Neural cell (in vitro differentiated cells): ENCODE data around the gene FNBP1L. TPM values are rescaled to one million over a fixed set of nuclear protein-coding genes. Genes with fewer than 3 reads are reported as not detected.

Source experiments
- H2AFZ ChIP-seq: fragments of 200-600, 300-800 bp; sonication (generic), shearing (Covaris generic); 2 replicates; pipeline ENCODE4 v1.6.0; 2014; ENCODE audit warnings: low read depth, mild to moderate bottlenecking, antibody characterized with exemption, low read length, moderate library complexity
- H3F3A ChIP-seq: fragments of 200-600 bp; shearing (Covaris generic); 2 replicates; pipeline ENCODE4 v1.6.1; 2016; ENCODE audit warnings: mild to moderate bottlenecking, moderate library complexity, mixed read lengths, antibody characterized with exemption, low read length; ENCODE audit not compliant: insufficient read depth, poor library complexity, severe bottlenecking
- H3K27ac ChIP-seq: fragments of 200-600, 300-800 bp; sonication (generic), shearing (Covaris generic); 2 replicates; pipeline ENCODE4 v1.5.1; 2014; ENCODE audit warnings: mild to moderate bottlenecking, low read length, moderate library complexity
- H3K27me3 ChIP-seq: fragments of 300-800, 200-600 bp; sonication (generic), shearing (Covaris generic); 2 replicates; pipeline ENCODE4 v1.6.0; 2014; ENCODE audit warnings: mild to moderate bottlenecking, low read depth, low read length, moderate library complexity; ENCODE audit not compliant: insufficient read depth
- H3K36me3 ChIP-seq: fragments of 300-800, 200-600 bp; sonication (generic), shearing (Covaris generic); 2 replicates; pipeline ENCODE4 v1.5.1; 2014; ENCODE audit warnings: mild to moderate bottlenecking, antibody characterized with exemption, low read length, moderate library complexity; ENCODE audit not compliant: insufficient read depth
- H3K4me2 ChIP-seq: fragments of 300-800, 200-600 bp; sonication (generic), shearing (Covaris generic); 2 replicates; pipeline ENCODE4 v1.6.0; 2014; ENCODE audit warnings: mild to moderate bottlenecking, low read length
- H3K4me3 ChIP-seq: fragments of 300-800, 200-600 bp; sonication (generic), shearing (Covaris generic); 2 replicates; pipeline ENCODE4 v1.5.1; 2014; ENCODE audit warnings: mild to moderate bottlenecking, low read length, moderate library complexity
- H3K79me2 ChIP-seq: fragments of 200-600 bp; shearing (Covaris generic); replicated peaks from 2 replicates; pipeline ENCODE4 v1.6.0; 2014; ENCODE audit warnings: mild to moderate bottlenecking, low read length, moderate library complexity; ENCODE audit not compliant: insufficient read depth
- H3K9ac ChIP-seq: fragments of 300-800, 200-600 bp; sonication (generic), shearing (Covaris generic); 2 replicates; pipeline ENCODE4 v1.6.1; 2016; ENCODE audit warnings: mild to moderate bottlenecking, low read length, mixed read lengths
- H3K9me2 ChIP-seq: fragments of 200-600 bp; shearing (Covaris generic); 2 replicates; pipeline ENCODE4 v1.6.1; 2016; ENCODE audit warnings: mild to moderate bottlenecking, low read length, mixed read lengths; ENCODE audit not compliant: insufficient read depth
- H3K9me3 ChIP-seq: fragments of 200-600, 300-800 bp; sonication (generic), shearing (Covaris generic); 2 replicates; pipeline ENCODE4 v1.6.1; 2016; ENCODE audit warnings: mild to moderate bottlenecking, mixed run types, low read length, moderate library complexity, mixed read lengths
- H4K20me1 ChIP-seq: fragments of 200-600 bp; shearing (Covaris generic); 2 replicates; pipeline ENCODE4 v1.6.1; 2016; ENCODE audit warnings: mild to moderate bottlenecking, mixed run types; ENCODE audit not compliant: insufficient read depth
- CTCF ChIP-seq: fragments of 450-650 bp; IDR thresholded peaks from 2 replicates; pipeline ENCODE4 v1.5.1; 2014; ENCODE audit warnings: antibody characterized with exemption, mild to moderate bottlenecking, moderate library complexity; ENCODE audit not compliant: poor library complexity, severe bottlenecking
- EP300 ChIP-seq: fragments of 450-650 bp; conservative IDR thresholded peaks from 2 replicates; pipeline ENCODE4 v1.6.1; 2014; ENCODE audit warnings: antibody characterized with exemption, mild to moderate bottlenecking, moderate library complexity; ENCODE audit not compliant: poor library complexity, severe bottlenecking
- EZH2 ChIP-seq: fragments of 200-600, 300-800 bp; shearing (Covaris generic), sonication (generic); IDR thresholded peaks from 2 replicates; pipeline ENCODE4 v1.6.1; 2014; ENCODE audit warnings: antibody characterized with exemption, low read length, borderline replicate concordance, mild to moderate bottlenecking; ENCODE audit not compliant: insufficient read depth, poor library complexity, severe bottlenecking
- MXI1 ChIP-seq: fragments of 450-650 bp; conservative IDR thresholded peaks from 2 replicates; pipeline ENCODE4 v1.6.1; 2014; ENCODE audit warnings: antibody characterized with exemption, mild to moderate bottlenecking; ENCODE audit not compliant: poor library complexity, severe bottlenecking
- POLR2AphosphoS5 ChIP-seq: IDR thresholded peaks from 2 replicates; pipeline ENCODE4 v1.6.1; 2012
- RAD21 ChIP-seq: fragments of 450-650 bp; conservative IDR thresholded peaks from 2 replicates; pipeline ENCODE4 v1.6.1; 2014; ENCODE audit warnings: antibody characterized with exemption, mild to moderate bottlenecking, moderate library complexity
- REST ChIP-seq: IDR thresholded peaks from 2 replicates; pipeline ENCODE4 v1.6.1; 2012; ENCODE audit warnings: borderline replicate concordance
- SMC3 ChIP-seq: fragments of 450-650 bp; conservative IDR thresholded peaks from 2 replicates; pipeline ENCODE4 v1.6.1; 2014; ENCODE audit warnings: antibody characterized with exemption, mild to moderate bottlenecking, moderate library complexity; ENCODE audit not compliant: poor library complexity
- TAF1 ChIP-seq: IDR thresholded peaks from 2 replicates; pipeline ENCODE4 v1.6.1; 2012; ENCODE audit warnings: low read depth
- polyA plus RNA-seq: library from polyadenylated mRNA; depleted of rRNA; stranded (reverse); fragments of >200 nt; gene quantifications from 2 replicates; pipeline ENCODE4 v1.2.3, GENCODE V29; 2014

FNBP1L gene
- polyA plus RNA-seq, 1 donor from 2014 or later = 1,044 TPM

DNA sequence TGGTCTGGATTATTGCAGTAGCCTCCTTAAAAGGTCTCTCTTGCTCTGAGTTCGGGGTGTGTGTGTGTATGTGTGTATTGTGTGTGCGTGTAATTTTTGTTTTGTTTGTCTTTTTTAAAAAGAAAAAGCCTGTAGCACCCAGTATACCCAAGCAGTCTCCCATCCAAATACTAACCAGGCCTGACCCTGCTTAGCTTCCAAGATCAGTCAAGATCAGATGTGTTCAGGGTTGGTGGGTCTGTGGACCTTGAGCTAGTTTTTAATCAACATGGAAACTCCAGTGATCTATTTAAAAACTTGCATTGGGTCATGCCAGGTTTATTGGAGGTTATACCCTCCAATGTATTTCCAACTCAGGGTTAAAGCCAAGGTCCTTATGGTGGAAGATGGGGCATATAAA is 40.3 kb downstream of the FNBP1L start:
- no peak for TF ChIP-seq SMC3
- Histone ChIP-seq H3K79me2 (peaks cover 99% of the 10 kb centered on the region), H3F3A (no peaks in the 10 kb centered on the region), H3K4me2 (no peak overlapping the region), H3K4me3 (no peak overlapping the region), H3K27ac (no peak overlapping the region), H3K27me3 (no peaks in the 10 kb centered on the region), H4K20me1 (peaks cover 29% of the 10 kb centered on the region), H3K36me3 (no peaks in the 10 kb centered on the region), H3K9me2 (no peaks in the 10 kb centered on the region), H3K9me3 (no peaks in the 10 kb centered on the region), H2AFZ (no peak overlapping the region), H3K9ac (no peak overlapping the region)

DNA sequence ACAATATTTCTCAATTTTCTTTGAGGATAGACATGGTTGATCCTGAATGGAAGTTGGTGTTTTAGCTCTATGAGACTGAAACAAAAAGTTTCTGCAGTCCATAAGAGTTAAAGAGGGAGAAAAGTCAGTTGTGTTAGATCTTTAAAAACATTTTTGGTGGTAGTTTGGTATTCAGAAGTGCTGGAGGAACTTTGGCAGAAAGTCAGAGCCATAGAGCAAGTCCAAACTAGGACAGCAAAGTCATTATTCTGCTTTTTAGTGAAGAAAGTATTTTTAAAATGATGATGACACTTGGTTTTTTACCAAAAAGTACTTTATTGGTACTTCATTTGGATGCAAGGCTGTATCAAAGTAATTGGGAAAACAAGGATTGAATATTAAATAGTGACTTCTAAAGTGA is 41.8 kb downstream of the FNBP1L start:
- H4K20me1 ChIP-seq = peaks cover 36% of the 10 kb centered on the region
- H3F3A ChIP-seq = no peaks in the 10 kb centered on the region
- H3K9ac ChIP-seq = no peak overlapping the region
- H3K4me2 ChIP-seq = no peak overlapping the region
- H2AFZ ChIP-seq = no peak overlapping the region
- no peak overlapping the region for H3K4me3 ChIP-seq
- H3K9me2 ChIP-seq = no peaks in the 10 kb centered on the region
- no peak for TF ChIP-seq RAD21
- no peak for TF ChIP-seq SMC3
- no peak for TF ChIP-seq CTCF
- no peak for TF ChIP-seq POLR2AphosphoS5
- no peak for TF ChIP-seq EZH2
- no peak for TF ChIP-seq EP300
- TF ChIP-seq TAF1 = no peak
- no peak for TF ChIP-seq REST
- no peak for TF ChIP-seq MXI1
- no peaks in the 10 kb centered on the region for H3K36me3 ChIP-seq
- no peaks in the 10 kb centered on the region for H3K27me3 ChIP-seq
- no peaks in the 10 kb centered on the region for H3K9me3 ChIP-seq
- H3K79me2 ChIP-seq = peaks cover 100% of the 10 kb centered on the region
- no peak overlapping the region for H3K27ac ChIP-seq

DNA sequence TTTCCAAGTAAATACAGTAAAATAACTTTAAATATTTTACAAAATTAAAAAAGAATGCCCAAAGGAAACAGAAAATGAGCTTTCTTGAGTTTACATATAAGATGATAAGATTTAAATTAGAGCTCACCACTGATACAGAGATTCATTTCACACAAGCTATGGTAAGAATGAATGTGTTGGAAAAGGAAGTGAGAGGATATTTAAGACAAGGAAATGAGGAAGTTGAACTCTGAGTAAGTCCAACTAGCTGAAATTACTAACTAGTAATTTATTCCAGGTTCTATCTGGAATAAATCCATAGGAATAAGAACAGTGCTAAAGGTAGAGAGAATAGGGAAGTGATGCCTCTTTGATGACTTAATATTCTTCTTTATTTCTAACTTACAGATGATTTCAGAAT is 42.4 kb downstream of the FNBP1L start:
- Histone ChIP-seq H3K36me3 (no peaks in the 10 kb centered on the region), H3K9ac (no peak overlapping the region), H4K20me1 (peaks cover 34% of the 10 kb centered on the region), H3K9me2 (no peaks in the 10 kb centered on the region), H3K79me2 (peaks cover 100% of the 10 kb centered on the region), H3F3A (no peaks in the 10 kb centered on the region), H3K4me3 (no peak overlapping the region), H3K4me2 (no peak overlapping the region), H3K27me3 (no peaks in the 10 kb centered on the region), H2AFZ (no peak overlapping the region), H3K27ac (no peak overlapping the region), H3K9me3 (no peaks in the 10 kb centered on the region)
- TF ChIP-seq SMC3 (no peak), MXI1 (no peak), CTCF (no peak), RAD21 (no peak), REST (no peak), EZH2 (no peak), EP300 (no peak), POLR2AphosphoS5 (no peak), TAF1 (no peak)
